ENCODE measurements around the gene SLC49A3.

DNA sequence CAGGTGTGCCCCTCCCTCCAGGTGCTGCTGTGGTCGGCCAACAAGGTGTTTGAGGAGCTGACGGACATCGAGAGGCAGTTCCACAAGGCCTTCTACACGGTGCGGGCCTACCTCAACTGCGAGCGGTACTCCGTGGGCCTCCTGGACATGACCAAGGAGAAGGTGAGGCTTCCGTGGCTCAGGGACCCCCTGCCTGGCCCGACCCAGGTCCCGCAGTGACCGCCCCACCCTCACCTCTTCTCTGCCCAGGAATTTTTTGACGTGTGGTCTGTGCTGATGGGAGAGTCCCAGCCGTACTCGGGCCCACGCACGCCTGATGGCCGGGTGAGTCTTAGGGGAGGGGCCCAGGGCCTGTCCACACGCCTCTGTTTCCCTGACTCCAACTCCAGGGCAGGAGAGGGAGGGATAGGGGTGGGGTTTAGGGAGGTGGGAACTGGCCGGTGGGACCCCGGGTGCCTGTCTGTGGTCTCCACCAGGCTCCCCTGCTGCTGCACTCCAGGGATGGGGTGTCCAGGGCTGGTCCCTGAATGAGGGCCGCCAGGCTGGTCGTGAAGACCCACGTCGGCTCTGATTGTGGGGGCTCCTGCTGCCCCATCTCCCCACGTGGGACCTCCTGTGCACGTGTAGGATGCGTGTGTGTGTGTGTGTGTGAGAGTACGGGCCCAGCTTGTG, 35.0 kb downstream of the SLC49A3 start:
- TF ChIP-seq, protein P1, sequence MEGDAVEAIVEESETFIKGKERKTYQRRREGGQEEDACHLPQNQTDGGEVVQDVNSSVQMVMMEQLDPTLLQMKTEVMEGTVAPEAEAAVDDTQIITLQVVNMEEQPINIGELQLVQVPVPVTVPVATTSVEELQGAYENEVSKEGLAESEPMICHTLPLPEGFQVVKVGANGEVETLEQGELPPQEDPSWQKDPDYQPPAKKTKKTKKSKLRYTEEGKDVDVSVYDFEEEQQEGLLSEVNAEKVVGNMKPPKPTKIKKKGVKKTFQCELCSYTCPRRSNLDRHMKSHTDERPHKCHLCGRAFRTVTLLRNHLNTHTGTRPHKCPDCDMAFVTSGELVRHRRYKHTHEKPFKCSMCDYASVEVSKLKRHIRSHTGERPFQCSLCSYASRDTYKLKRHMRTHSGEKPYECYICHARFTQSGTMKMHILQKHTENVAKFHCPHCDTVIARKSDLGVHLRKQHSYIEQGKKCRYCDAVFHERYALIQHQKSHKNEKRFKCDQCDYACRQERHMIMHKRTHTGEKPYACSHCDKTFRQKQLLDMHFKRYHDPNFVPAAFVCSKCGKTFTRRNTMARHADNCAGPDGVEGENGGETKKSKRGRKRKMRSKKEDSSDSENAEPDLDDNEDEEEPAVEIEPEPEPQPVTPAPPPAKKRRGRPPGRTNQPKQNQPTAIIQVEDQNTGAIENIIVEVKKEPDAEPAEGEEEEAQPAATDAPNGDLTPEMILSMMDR (IDR thresholded peaks at IDR 0.05 in 4 of 5, conservative IDR thresholded peaks at IDR 0.05 in 1 of 5) = no peak
- TF ChIP-seq POLR2A (IDR thresholded peaks at IDR 0.05) = no peak

Measured in gastrocnemius medialis (tissue), 4 donors.